ENCODE data around the gene ZNF543. TPM values are rescaled to one million over a fixed set of nuclear protein-coding genes. Genes with fewer than 3 reads are reported as not detected.
"Not testable (repeated sequence)": the region's sequence is repeated elsewhere in the genome, so short reads cannot be mapped to it uniquely, and the experiment has no call there.

Gene ZNF543
- total RNA-seq (10 to 100 TPM in 1 of 5 donors, 1 to 10 TPM in 4; 3.9 to 11.1 (median 7.9) TPM), total RNA-seq (7.2 to 38.7 (median 18.6) reads per million in 29 experiments)
- 12.0 TPM for total RNA-seq (2013)

DNA sequence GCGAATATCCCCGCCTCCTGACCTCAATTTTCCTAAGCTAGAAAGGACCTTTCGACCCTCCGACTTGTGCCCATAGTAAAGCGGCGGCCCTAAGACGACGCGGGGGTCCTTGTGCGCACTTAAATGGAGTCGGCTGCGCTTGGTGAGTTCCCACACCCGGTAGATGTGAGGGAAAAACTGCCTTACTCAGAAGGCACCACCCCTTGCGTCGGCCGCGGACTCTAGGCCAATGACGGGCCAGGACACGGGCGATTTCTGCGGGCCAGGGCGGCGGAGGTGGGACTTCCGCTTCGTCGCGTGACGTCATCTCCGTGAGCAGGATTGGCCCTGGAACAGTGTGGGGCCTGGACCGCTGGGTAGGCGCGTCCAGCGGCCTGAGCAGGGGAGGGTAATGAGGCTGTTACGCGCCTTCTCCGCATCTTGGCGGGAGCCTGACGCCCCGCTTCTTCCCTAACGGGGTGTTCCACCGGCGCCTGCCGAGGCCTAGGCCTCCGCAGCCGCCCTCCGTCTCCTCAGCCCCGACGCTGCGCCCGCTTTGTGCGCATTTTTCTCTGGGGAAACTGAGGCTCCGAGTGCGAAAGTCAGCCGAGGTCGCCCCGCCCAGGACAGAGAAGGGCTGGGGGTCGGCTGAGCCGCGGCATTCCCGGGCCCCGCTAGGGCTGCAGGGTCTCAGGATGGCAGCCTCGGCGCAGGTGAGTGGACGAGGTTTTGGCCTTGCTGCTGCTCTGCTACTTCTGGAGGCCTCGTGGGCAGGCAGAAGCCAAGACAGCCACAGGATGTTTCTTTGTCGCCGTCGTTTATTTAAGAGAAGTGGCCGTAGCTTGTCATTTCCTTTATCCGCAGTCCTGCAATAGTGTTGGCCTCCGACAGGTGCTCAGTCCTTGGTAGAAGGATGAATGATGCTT, at the start of gene ZNF543:
ZNF543 (plus strand) TSS at position 293 of the 905 bp plus-strand sequence; CDS start at position 675, 382 bp downstream.
- Histone ChIP-seq H3K4me3 (ENCODE audit: control insufficient read depth in 1 of 2, extremely low read depth in 1 of 2, low read length in 1 of 2) (peak within 1 kb of the TSS; percentile 73 to 85), H3K9me3 (peaks cover 3% of the 10 kb centered on the region), H3K27ac (ENCODE audit: low read length) (peak within 1 kb of the TSS; percentile 68), H3K4me1 (ENCODE audit: control insufficient read depth in 1 of 2, extremely low read depth in 1 of 2, insufficient read depth in 2 of 2, low read length in 2 of 2) (peaks cover 21 to 24% of the 10 kb centered on the region in 2 experiments), H3K36me3 (ENCODE audit: control insufficient read depth in 2 of 2, extremely low read depth in 1 of 2, insufficient read depth in 1 of 2, low read length in 1 of 2) (peaks cover 15 to 25% of the 10 kb centered on the region in 2 donors), H3K27me3 (replicated peaks in 1 of 2; ENCODE audit: control insufficient read depth in 2 of 2, extremely low read depth in 1 of 2, insufficient read depth in 2 of 2, low read length in 1 of 2) (peaks cover 0 to 16% of the 10 kb centered on the region in 2 experiments)
- 2% methylated on average over 58 of the region's 71 CpGs for WGBS (ENCODE audit: insufficient coverage)
- Mint-ChIP-seq H3K27ac (peak within 1 kb of the TSS; percentile 93 to 95), H3K9me3 (peaks cover 21 to 33% (median 29%) of the 10 kb centered on the region in 3 donors), H3K36me3 (peaks cover 41% of the 10 kb centered on the region), H3K27me3 (peaks cover 22 to 26% of the 10 kb centered on the region in 2 donors), H3K4me1 (peaks cover 27 to 33% (median 32%) of the 10 kb centered on the region in 3 donors), H3K4me3 (peak within 1 kb of the TSS; percentile 92 to 95 (median 93))
- ChIA-PET CTCF (no interaction called here), POLR2A (interaction anchor here in 1 of 2 donors (0.5 kb wide), 1 partner anchor 92 kb away, joined by 3 read pairs; no protein-coding TSS in a partner anchor)
- DNase-seq (peak; percentile 75 to 95 (median 88)), ATAC-seq (replicated peaks in 1 of 4) (peak; percentile 93 to 99 (median 98))

DNA sequence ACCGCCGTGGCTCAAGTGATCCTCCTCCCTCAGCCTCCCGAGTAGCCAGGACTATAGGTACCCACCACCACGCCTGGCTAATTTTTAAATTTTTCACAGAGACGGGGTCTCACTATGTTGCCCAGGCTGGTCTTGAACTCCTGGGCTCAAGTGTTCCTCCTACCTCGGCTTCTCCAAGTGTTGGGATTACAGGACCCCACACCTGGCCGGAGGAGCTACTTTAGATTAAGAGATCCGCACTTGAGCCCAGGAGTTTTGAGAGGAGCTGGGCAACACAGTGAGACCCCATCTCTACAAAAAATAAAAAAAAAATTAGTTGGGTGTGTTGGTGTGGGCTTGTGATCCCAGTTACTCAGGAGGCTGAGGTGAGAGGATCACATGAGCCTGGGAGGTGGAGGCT, 49.0 kb upstream of the ZNF543 start:
- ChIA-PET POLR2A (no interaction called here), CTCF (no interaction called here)
- peaks cover 3 to 18% (median 9%) of the 10 kb centered on the region in 3 donors for H3K9me3 Mint-ChIP-seq
- Histone ChIP-seq H3K27ac (ENCODE audit: low read length) (no peak overlapping the region), H3K27me3 (replicated peaks in 1 of 2; ENCODE audit: control insufficient read depth in 2 of 2, extremely low read depth in 1 of 2, insufficient read depth in 2 of 2, low read length in 1 of 2) (no peaks in the 10 kb centered on the region), H3K9me3 (no peaks in the 10 kb centered on the region), H3K4me3 (ENCODE audit: control insufficient read depth in 1 of 2, extremely low read depth in 1 of 2, low read length in 1 of 2) (no peak overlapping the region), H3K36me3 (ENCODE audit: control insufficient read depth in 2 of 2, extremely low read depth in 1 of 2, insufficient read depth in 1 of 2, low read length in 1 of 2) (peaks cover 0 to 5% of the 10 kb centered on the region in 2 donors), H3K4me1 (ENCODE audit: control insufficient read depth in 1 of 2, extremely low read depth in 1 of 2, insufficient read depth in 2 of 2, low read length in 2 of 2) (no peaks in the 10 kb centered on the region)
- ATAC-seq (replicated peaks in 1 of 4) (no peak), DNase-seq (no peak)
- no peak overlapping the region for H3K4me3 Mint-ChIP-seq
- no peaks in the 10 kb centered on the region for H3K4me1 Mint-ChIP-seq
- 100% methylated on average over 6 of the region's 8 CpGs for WGBS (ENCODE audit: insufficient coverage)
- H3K27me3 Mint-ChIP-seq, result no peaks in the 10 kb centered on the region
- no peak overlapping the region for H3K27ac Mint-ChIP-seq
- H3K36me3 Mint-ChIP-seq, result peaks cover 65% of the 10 kb centered on the region

DNA sequence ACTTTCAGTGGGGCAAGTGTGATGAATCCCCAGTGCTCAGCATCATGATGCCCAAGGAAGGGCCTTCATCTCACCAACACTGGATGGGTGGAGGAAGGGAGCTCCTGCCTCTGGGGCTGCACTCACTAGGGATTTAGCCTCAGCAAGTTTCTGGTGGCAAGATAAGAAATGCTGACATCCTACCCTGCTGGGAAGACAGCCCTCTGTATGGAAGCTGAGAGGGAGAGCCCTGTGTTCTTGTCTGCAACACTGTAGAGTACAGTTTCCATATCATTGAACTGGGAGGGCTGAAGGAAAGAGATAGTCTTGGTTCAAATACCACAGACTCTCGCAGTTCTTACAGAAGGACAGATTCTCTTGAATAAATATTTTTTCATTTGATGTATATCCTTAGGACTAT, 47.3 kb upstream of the ZNF543 start:
- H3K9me3 Mint-ChIP-seq, result peaks cover 0 to 9% (median 0%) of the 10 kb centered on the region in 3 donors
- H3K4me1 Mint-ChIP-seq, result no peaks in the 10 kb centered on the region
- H3K27me3 Mint-ChIP-seq, result no peaks in the 10 kb centered on the region
- ChIA-PET CTCF (no interaction called here), POLR2A (no interaction called here)
- no peak for DNase-seq
- H3K4me3 ChIP-seq (ENCODE audit: control insufficient read depth in 1 of 2, extremely low read depth in 1 of 2, low read length in 1 of 2), result no peak overlapping the region
- H3K36me3 ChIP-seq (ENCODE audit: control insufficient read depth in 2 of 2, extremely low read depth in 1 of 2, insufficient read depth in 1 of 2, low read length in 1 of 2), result peaks cover 0 to 5% of the 10 kb centered on the region in 2 donors
- no CpG with 5 or more reads among the region's 1 CpG for WGBS (ENCODE audit: insufficient coverage)
- no peak overlapping the region for H3K4me3 Mint-ChIP-seq
- H3K27ac Mint-ChIP-seq, result no peak overlapping the region
- H3K4me1 ChIP-seq (ENCODE audit: control insufficient read depth in 1 of 2, extremely low read depth in 1 of 2, insufficient read depth in 2 of 2, low read length in 2 of 2), result no peaks in the 10 kb centered on the region
- H3K36me3 Mint-ChIP-seq, result peaks cover 57% of the 10 kb centered on the region
- ATAC-seq (replicated peaks in 1 of 4), result no peak
- H3K9me3 ChIP-seq, result no peaks in the 10 kb centered on the region
- no peaks in the 10 kb centered on the region for H3K27me3 ChIP-seq (replicated peaks in 1 of 2; ENCODE audit: control insufficient read depth in 2 of 2, extremely low read depth in 1 of 2, insufficient read depth in 2 of 2, low read length in 1 of 2)
- H3K27ac ChIP-seq (ENCODE audit: low read length), result no peak overlapping the region

DNA sequence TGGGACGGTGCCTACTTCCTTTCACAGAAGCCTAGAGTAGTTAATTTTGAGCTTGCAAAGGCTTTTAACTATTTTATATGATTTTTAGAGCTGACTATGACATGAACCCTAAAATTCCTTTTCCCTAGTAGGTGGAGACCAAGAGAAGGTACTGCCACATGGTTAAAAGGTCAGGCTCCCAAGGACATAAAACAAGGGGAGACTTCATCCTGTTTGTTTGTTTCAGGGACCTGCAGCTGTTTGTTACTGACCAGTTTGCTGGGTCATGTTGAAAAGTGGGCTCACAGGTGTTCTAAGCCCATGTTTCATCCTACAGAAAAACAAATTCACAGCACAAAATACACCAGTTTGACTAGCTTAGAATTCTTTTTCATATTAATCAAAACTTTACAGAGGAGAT, 43.8 kb upstream of the ZNF543 start:
- H3K4me1 ChIP-seq (ENCODE audit: control insufficient read depth in 1 of 2, extremely low read depth in 1 of 2, insufficient read depth in 2 of 2, low read length in 2 of 2), result peaks cover 11 to 16% of the 10 kb centered on the region in 2 experiments
- WGBS (ENCODE audit: insufficient coverage), result no CpG with 5 or more reads among the region's 1 CpG
- H3K4me3 ChIP-seq (ENCODE audit: control insufficient read depth in 1 of 2, extremely low read depth in 1 of 2, low read length in 1 of 2), result no peak overlapping the region
- Mint-ChIP-seq H3K27me3 (no peaks in the 10 kb centered on the region), H3K36me3 (peaks cover 46% of the 10 kb centered on the region), H3K4me1 (peaks cover 6 to 7% (median 6%) of the 10 kb centered on the region in 3 donors), H3K9me3 (peaks cover 0 to 7% (median 0%) of the 10 kb centered on the region in 3 donors), H3K27ac (no peak overlapping the region), H3K4me3 (no peak overlapping the region)
- ChIA-PET POLR2A (interaction anchor here in 1 of 2 donors (1.1 kb wide), 1 partner anchor 573 kb away, joined by 3 read pairs; the partner anchor contains the start of gene ZNF587), CTCF (no interaction called here)
- H3K9me3 ChIP-seq, result no peaks in the 10 kb centered on the region
- no peak overlapping the region for H3K27ac ChIP-seq (ENCODE audit: low read length)
- no peaks in the 10 kb centered on the region for H3K36me3 ChIP-seq (ENCODE audit: control insufficient read depth in 2 of 2, extremely low read depth in 1 of 2, insufficient read depth in 1 of 2, low read length in 1 of 2)
- ATAC-seq (replicated peaks in 1 of 4), result no peak
- no peak for DNase-seq
- no peaks in the 10 kb centered on the region for H3K27me3 ChIP-seq (replicated peaks in 1 of 2; ENCODE audit: control insufficient read depth in 2 of 2, extremely low read depth in 1 of 2, insufficient read depth in 2 of 2, low read length in 1 of 2)

DNA sequence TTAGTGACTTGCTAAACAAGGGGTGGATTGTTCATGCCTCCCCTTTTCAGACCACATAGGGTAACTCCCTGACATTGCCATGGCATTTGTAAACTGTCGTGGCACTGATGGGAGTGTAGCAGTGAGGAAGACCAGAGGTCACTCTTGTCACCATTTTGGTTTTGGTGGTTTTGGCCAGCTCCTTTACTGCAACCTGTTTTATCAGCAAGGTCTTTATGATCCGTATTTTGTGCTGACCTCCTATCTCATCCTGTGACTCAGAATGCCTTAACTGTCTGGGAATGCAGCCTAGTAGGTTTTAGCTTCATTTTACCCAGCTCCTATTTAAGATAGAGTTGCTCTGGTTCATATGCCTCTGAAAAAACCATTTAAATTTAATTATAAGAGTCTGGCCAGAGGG, 41.8 kb upstream of the ZNF543 start:
- H3K4me3 ChIP-seq (ENCODE audit: control insufficient read depth in 1 of 2, extremely low read depth in 1 of 2, low read length in 1 of 2); H3K9me3 Mint-ChIP-seq; H3K27me3 Mint-ChIP-seq; H3K9me3 ChIP-seq; H3K4me3 Mint-ChIP-seq; H3K27ac ChIP-seq (ENCODE audit: low read length); DNase-seq; H3K27me3 ChIP-seq (replicated peaks in 1 of 2; ENCODE audit: control insufficient read depth in 2 of 2, extremely low read depth in 1 of 2, insufficient read depth in 2 of 2, low read length in 1 of 2); ATAC-seq (replicated peaks in 1 of 4); POLR2A ChIA-PET; CTCF ChIA-PET; H3K27ac Mint-ChIP-seq; H3K36me3 ChIP-seq (ENCODE audit: control insufficient read depth in 2 of 2, extremely low read depth in 1 of 2, insufficient read depth in 1 of 2, low read length in 1 of 2): not testable (repeated sequence)
- peaks cover 20 to 34% of the 10 kb centered on the region in 2 experiments for H3K4me1 ChIP-seq (ENCODE audit: control insufficient read depth in 1 of 2, extremely low read depth in 1 of 2, insufficient read depth in 2 of 2, low read length in 2 of 2)
- no CpG with 5 or more reads among the region's 2 CpGs for WGBS (ENCODE audit: insufficient coverage)
- Mint-ChIP-seq H3K4me1 (peaks cover 23 to 25% (median 24%) of the 10 kb centered on the region in 3 donors), H3K36me3 (peaks cover 35% of the 10 kb centered on the region)

DNA sequence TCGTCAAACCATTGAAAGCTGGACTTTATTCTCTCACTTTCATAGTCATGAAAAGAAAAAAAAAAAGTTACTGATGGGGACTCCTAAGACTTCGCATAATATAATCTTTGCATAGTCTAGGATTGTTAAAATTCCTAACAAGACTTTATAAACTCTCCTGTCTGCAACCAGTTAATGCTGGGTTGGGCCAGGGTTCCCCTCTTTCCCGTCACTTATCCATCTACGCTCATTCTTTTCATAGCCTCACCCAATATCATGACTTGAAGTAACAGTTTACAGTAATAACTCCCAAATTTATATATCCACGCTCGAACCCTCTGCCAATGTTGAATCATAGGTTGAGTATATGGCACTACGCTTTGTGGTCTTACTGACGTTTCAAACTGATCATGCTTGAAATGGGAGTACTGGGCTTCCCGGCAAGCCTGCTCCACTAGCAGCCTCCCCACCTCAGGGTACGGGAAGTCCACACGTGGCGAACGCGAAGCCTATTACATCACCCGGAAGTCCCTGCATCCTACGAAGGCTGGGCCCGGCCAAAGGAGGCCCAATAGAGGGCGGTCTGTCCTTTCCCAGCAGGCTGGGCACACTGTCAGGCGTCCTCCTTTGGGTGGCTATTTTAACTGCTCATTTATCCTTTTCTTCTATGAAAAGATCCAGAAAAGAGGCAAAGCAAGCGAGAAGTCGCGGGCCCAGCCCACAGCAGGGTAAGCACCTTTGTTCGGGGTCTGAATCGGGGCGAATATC, 40.7 kb upstream of the ZNF543 start:
- H3K27ac ChIP-seq (ENCODE audit: low read length), result peak overlapping the region; percentile 96
- H3K36me3 ChIP-seq (ENCODE audit: control insufficient read depth in 2 of 2, extremely low read depth in 1 of 2, insufficient read depth in 1 of 2, low read length in 1 of 2), result peaks cover 0 to 8% of the 10 kb centered on the region in 2 donors
- peak overlapping the region; percentile 59 to 65 for H3K4me3 ChIP-seq (ENCODE audit: control insufficient read depth in 1 of 2, extremely low read depth in 1 of 2, low read length in 1 of 2)
- no peak overlapping the region for H3K27ac Mint-ChIP-seq
- no peaks in the 10 kb centered on the region for H3K27me3 ChIP-seq (replicated peaks in 1 of 2; ENCODE audit: control insufficient read depth in 2 of 2, extremely low read depth in 1 of 2, insufficient read depth in 2 of 2, low read length in 1 of 2)
- H3K4me1 ChIP-seq (ENCODE audit: control insufficient read depth in 1 of 2, extremely low read depth in 1 of 2, insufficient read depth in 2 of 2, low read length in 2 of 2), result peaks cover 20 to 34% of the 10 kb centered on the region in 2 experiments
- 0% methylated on average over 14 of the region's 25 CpGs for WGBS (ENCODE audit: insufficient coverage)
- peaks cover 0 to 2% (median 0%) of the 10 kb centered on the region in 3 donors for H3K9me3 Mint-ChIP-seq
- DNase-seq, result peak in 32 of 35 experiments; percentile 64 to 89 (median 74)
- H3K9me3 ChIP-seq, result no peaks in the 10 kb centered on the region
- H3K27me3 Mint-ChIP-seq, result no peaks in the 10 kb centered on the region
- H3K4me1 Mint-ChIP-seq, result peaks cover 25 to 33% (median 27%) of the 10 kb centered on the region in 3 donors
- H3K4me3 Mint-ChIP-seq, result no peak overlapping the region
- ChIA-PET POLR2A (no interaction called here), CTCF (no interaction called here)
- peak; percentile 71 to 79 (median 75) for ATAC-seq (replicated peaks in 1 of 4)
- peaks cover 31% of the 10 kb centered on the region for H3K36me3 Mint-ChIP-seq
